Esophagus squamous epithelium (tissue), 4 donors: ENCODE results near the gene ATMIN.

ENCODE experiments used
- CTCF ChIP-seq, 6 experiments: fragments of 450-650 bp in 4 of 6; fragments of 200-600 bp in 2 of 6; sonication (generic) in 2 of 6; IDR thresholded peaks; one replicate each; pipeline ENCODE4 v1.5.1; 2016 to 2019; ENCODE audit warnings: antibody characterized with exemption in 6 of 6, mild to moderate bottlenecking in 4 of 6, moderate library complexity in 4 of 6
- POLR2A ChIP-seq, 4 donors: fragments of 450-650 bp; IDR thresholded peaks; one replicate each; pipeline ENCODE4 v1.6.1; 2017; ENCODE audit warnings: antibody characterized with exemption in 4 of 4, mild to moderate bottlenecking in 4 of 4, moderate library complexity in 3 of 4

GRCh38 chr16:81094771-81095251 lies 59.2 kb downstream of the ATMIN start:
- TF ChIP-seq CTCF (IDR thresholded peaks at IDR 0.05) (no peak), POLR2A (IDR thresholded peaks at IDR 0.05) (no peak)
